Vagina (tissue), 2 donors: Measurements from ENCODE around the gene MARF1.

ENCODE experiments used
- POLR2A ChIP-seq, 2 donors: fragments of 450-650 bp; IDR thresholded peaks; one replicate each; pipeline ENCODE4 v1.6.1; 2017; ENCODE audit warnings: antibody characterized with exemption in 2 of 2, mild to moderate bottlenecking in 2 of 2, moderate library complexity in 2 of 2
- POLR2AphosphoS5 ChIP-seq, 2 donors: sonication (generic); formaldehyde crosslinking; IDR thresholded peaks; one replicate each; pipeline ENCODE4 v1.9.0; 2017; ENCODE audit warnings: antibody characterized with exemption in 2 of 2, mild to moderate bottlenecking in 2 of 2, low read depth in 1 of 2; ENCODE audit not compliant: insufficient read depth in 1 of 2
- TF ChIP-seq, protein P1 (sequence below), 3 experiments: fragments of 450-650 bp in 2 of 3; fragments of 200-600 bp in 1 of 3; sonication (generic) in 1 of 3; IDR thresholded peaks; one replicate each; pipeline ENCODE4 v1.5.1; 2017 to 2019; ENCODE audit warnings: antibody characterized with exemption in 3 of 3, mild to moderate bottlenecking in 2 of 3, moderate library complexity in 2 of 3

DNA sequence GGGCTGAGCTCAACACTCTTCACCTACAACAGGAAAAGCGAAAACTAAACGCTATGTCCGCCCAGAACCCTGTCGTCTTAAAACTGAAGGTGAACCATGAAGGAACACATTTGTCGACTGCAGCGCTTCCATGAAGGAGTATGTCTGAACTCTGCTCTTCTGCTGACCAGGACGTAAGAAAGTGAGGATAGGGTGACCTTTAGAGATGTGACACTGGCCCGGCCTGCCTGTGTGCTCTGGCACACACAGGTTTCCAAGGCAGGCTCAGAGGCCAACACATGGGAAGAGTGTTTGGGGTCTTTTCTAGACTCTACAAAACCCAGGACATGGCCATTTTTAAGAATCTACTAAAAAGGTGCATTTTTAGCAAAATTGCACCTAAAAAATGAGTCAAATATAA lies 21.1 kb downstream of the MARF1 start:
- TF ChIP-seq, protein P1, sequence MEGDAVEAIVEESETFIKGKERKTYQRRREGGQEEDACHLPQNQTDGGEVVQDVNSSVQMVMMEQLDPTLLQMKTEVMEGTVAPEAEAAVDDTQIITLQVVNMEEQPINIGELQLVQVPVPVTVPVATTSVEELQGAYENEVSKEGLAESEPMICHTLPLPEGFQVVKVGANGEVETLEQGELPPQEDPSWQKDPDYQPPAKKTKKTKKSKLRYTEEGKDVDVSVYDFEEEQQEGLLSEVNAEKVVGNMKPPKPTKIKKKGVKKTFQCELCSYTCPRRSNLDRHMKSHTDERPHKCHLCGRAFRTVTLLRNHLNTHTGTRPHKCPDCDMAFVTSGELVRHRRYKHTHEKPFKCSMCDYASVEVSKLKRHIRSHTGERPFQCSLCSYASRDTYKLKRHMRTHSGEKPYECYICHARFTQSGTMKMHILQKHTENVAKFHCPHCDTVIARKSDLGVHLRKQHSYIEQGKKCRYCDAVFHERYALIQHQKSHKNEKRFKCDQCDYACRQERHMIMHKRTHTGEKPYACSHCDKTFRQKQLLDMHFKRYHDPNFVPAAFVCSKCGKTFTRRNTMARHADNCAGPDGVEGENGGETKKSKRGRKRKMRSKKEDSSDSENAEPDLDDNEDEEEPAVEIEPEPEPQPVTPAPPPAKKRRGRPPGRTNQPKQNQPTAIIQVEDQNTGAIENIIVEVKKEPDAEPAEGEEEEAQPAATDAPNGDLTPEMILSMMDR (IDR thresholded peaks at IDR 0.05), result no peak
- TF ChIP-seq POLR2A (IDR thresholded peaks at IDR 0.05) (no peak), POLR2AphosphoS5 (IDR thresholded peaks at IDR 0.05; ENCODE audit: insufficient read depth in 1 of 2, low read depth in 1 of 2) (no peak)
